GM12874 (cell line): Measurements from ENCODE around the gene PCDHGB6.
"Not testable (repeated sequence)": the region's sequence is repeated elsewhere in the genome, so short reads cannot be mapped to it uniquely, and the experiment has no call there.

Experiments
- CTCF ChIP-seq: IDR thresholded peaks from 2 replicates; pipeline ENCODE4 v1.5.1; 2011; ENCODE audit warnings: low read depth, mild to moderate bottlenecking, control low read depth, low read length, moderate library complexity; ENCODE audit not compliant: insufficient read depth

Gene PCDHGB6

GRCh38 chr5:141383345-141383744 lies 24.5 kb upstream of the PCDHGB6 start:
- TF ChIP-seq CTCF, result no peak

DNA sequence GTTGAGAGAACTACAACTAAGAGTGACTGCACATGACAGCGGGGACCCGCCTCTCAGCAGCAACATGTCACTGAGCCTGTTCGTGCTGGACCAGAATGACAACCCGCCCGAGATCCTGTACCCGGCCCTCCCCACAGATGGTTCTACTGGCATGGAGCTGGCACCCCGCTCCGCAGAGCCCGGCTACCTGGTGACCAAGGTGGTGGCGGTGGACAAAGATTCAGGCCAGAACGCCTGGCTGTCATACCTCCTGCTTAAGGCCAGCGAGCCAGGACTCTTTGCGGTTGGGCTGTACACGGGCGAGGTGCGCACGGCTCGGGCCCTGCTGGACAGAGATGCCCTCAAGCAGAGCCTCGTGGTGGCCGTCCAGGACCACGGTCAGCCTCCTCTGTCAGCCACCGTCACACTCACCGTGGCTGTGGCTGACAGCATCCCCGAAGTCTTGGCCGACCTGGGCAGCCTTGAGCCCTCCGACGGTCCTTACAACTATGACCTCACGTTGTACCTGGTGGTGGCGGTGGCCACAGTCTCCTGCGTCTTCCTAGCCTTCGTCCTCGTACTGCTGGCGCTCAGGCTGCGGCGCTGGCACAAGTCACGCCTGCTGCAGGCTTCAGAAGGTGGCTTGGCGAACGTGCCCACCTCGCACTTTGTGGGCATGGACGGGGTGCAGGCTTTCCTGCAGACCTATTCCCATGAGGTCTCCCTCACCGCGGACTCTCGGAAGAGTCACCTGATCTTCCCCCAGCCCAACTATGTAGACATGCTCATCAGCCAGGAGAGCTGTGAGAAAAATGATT lies 23.2 kb upstream of the PCDHGB6 start:
- TF ChIP-seq CTCF, result no peak

DNA sequence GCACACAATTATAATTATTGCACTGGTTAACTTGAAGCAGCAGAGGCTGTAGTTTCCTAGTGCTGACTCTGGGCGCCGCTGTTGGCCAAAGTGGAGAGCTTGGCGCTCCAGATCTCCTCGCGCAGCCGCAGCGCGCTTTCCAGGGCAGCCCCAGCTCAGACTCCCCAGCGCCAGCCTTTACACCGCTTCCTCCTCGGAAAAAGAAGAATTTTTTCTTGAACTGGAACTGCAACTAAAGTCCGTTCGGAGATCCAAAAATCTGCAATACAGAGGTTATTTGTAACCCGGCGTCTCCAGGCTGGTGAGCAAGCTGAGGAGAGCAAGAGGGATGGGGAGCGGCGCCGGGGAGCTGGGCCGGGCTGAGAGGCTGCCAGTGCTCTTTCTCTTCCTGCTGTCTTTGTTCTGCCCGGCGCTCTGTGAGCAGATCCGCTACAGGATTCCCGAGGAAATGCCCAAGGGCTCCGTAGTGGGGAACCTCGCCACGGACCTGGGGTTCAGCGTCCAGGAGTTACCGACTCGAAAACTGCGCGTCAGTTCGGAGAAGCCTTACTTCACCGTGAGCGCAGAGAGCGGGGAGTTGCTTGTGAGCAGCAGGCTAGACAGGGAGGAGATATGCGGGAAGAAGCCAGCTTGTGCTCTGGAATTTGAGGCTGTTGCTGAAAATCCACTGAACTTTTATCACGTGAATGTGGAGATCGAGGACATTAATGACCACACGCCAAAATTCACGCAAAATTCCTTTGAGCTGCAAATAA lies 20.1 kb upstream of the PCDHGB6 start, which contains the start of gene PCDHGB4:
PCDHGB4 (plus strand) TSS at position 142 of the 755 bp plus-strand sequence; CDS start at position 329, 187 bp downstream.
- not testable (repeated sequence) for TF ChIP-seq CTCF

- no peak for TF ChIP-seq CTCF
Observed at GRCh38 chr5:141388661-141389060, 19.2 kb upstream of the PCDHGB6 start.

DNA sequence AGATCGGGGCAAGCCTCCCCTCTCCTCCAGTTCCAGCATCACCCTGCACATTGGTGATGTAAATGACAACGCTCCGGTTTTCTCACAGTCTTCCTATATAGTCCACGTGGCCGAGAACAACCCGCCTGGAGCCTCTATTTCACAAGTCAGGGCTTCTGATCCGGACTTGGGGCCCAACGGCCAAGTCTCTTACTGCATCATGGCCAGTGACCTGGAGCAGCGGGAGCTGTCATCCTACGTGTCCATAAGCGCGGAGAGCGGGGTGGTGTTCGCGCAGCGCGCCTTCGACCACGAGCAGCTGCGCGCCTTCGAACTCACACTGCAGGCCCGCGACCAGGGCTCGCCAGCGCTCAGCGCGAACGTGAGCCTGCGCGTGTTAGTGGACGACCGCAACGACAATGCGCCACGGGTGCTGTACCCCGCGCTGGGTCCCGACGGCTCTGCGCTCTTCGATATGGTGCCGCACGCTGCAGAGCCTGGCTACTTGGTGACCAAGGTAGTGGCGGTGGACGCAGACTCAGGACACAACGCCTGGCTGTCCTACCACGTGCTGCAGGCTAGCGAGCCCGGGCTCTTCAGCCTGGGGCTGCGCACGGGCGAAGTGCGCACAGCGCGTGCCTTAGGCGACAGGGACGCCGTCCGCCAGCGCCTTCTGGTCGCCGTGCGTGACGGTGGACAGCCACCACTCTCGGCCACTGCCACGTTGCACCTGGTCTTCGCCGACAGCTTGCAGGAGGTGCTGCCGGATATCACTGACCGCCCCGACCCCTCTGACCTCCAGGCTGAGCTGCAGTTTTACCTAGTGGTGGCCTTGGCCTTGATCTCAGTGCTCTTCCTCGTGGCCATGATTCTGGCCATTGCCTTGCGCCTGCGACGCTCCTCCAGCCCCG lies 18.4 kb upstream of the PCDHGB6 start:
- no peak for TF ChIP-seq CTCF

DNA sequence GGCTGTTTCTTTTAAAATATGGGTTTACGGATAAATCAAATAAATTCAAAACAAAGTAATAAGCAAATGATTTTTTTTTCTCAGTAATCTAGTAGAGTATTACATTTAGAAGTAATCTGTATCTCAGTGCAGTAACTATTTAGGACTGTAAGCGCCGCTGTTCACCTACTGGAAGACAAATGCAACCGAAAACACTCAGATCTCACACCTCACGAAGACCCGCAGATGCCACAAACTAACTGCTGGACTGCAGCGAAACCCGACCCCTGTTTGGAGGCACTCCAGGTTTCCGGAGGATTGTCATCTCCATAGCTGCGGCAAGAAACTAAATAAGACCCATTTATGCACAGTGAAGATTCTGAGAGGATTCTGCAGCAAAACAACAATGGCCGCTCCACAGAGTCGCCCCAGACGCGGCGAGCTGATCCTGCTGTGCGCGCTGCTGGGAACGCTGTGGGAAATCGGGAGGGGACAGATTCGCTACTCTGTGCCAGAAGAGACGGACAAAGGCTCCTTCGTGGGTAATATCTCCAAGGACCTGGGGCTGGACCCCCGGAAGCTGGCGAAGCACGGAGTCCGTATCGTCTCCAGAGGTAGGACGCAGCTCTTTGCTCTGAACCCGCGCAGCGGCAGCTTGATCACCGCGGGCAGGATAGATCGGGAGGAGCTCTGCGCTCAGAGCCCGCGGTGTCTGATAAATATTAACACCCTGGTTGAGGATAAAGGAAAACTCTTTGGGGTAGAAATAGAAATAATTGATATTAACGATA lies 15.2 kb upstream of the PCDHGB6 start, which contains the start of gene PCDHGA8:
PCDHGA8 (plus strand) TSS at position 205 of the 770 bp plus-strand sequence; CDS start at position 386, 181 bp downstream.
- no peak for TF ChIP-seq CTCF
